Measurements from ENCODE around the gene USP14.
A peak's percentile ranks its signal among the peaks of the same experiment; 100 is the strongest.
"Not testable (repeated sequence)": the region's sequence is repeated elsewhere in the genome, so short reads cannot be mapped to it uniquely, and the experiment has no call there.

USP14 gene

GRCh38 chr18:111306-112014, 46.9 kb upstream of the USP14 start:
- Histone ChIP-seq H2AFZ (ENCODE audit: low read length) (peak overlapping the region; percentile 83), H3K9ac (ENCODE audit: low read depth, low read length, poor library complexity, severe bottlenecking) (peak overlapping the region; percentile 41), H3K4me3 (ENCODE audit: low read length, poor library complexity, severe bottlenecking) (peak overlapping the region; percentile 63)

GRCh38 chr18:112015-112733, 46.2 kb upstream of the USP14 start:
- not testable (repeated sequence) for H3K4me3 ChIP-seq (ENCODE audit: low read length, poor library complexity, severe bottlenecking); H3K9me2 ChIP-seq (replicated peaks; ENCODE audit: low read depth, low read length); H3K27me3 ChIP-seq (ENCODE audit: insufficient read depth, low read length, poor library complexity, severe bottlenecking); H3K36me3 ChIP-seq (ENCODE audit: insufficient read depth, low read length); H3K9ac ChIP-seq (ENCODE audit: low read depth, low read length, poor library complexity, severe bottlenecking); H2AFZ ChIP-seq (ENCODE audit: low read length); H3K9me3 ChIP-seq (ENCODE audit: insufficient read depth, low read depth, low read length); H3K4me2 ChIP-seq (ENCODE audit: low read depth, low read length, poor library complexity, severe bottlenecking); H4K20me1 ChIP-seq (ENCODE audit: insufficient read depth, low read length, poor library complexity, severe bottlenecking); H3K4me1 ChIP-seq (ENCODE audit: insufficient read depth, low read length, poor library complexity, severe bottlenecking); H3F3A ChIP-seq (ENCODE audit: low read depth); H3K79me2 ChIP-seq (ENCODE audit: insufficient read depth, low read length)

More at GRCh38 chr18:111306-112014, 46.9 kb upstream of the USP14 start:
- Histone ChIP-seq H3K9me2 (replicated peaks; ENCODE audit: low read depth, low read length) (no peaks in the 10 kb centered on the region), H3K36me3 (ENCODE audit: insufficient read depth, low read length) (no peaks in the 10 kb centered on the region), H3K4me2 (ENCODE audit: low read depth, low read length, poor library complexity, severe bottlenecking) (peak overlapping the region; percentile 58), H3F3A (ENCODE audit: low read depth) (no peaks in the 10 kb centered on the region), H4K20me1 (ENCODE audit: insufficient read depth, low read length, poor library complexity, severe bottlenecking) (no peaks in the 10 kb centered on the region), H3K4me1 (ENCODE audit: insufficient read depth, low read length, poor library complexity, severe bottlenecking) (peaks cover 5% of the 10 kb centered on the region), H3K9me3 (ENCODE audit: insufficient read depth, low read depth, low read length) (no peaks in the 10 kb centered on the region), H3K79me2 (ENCODE audit: insufficient read depth, low read length) (no peaks in the 10 kb centered on the region), H3K27me3 (ENCODE audit: insufficient read depth, low read length, poor library complexity, severe bottlenecking) (no peaks in the 10 kb centered on the region)
- TF ChIP-seq CTCF (conservative IDR thresholded peaks at IDR 0.05; ENCODE audit: low read length): no peak
- no peak for TF ChIP-seq EZH2phosphoT487 (IDR thresholded peaks at IDR 0.05; ENCODE audit: borderline replicate concordance)

- H2AFZ ChIP-seq (ENCODE audit: low read length); H3K4me1 ChIP-seq (ENCODE audit: insufficient read depth, low read length, poor library complexity, severe bottlenecking); H3K79me2 ChIP-seq (ENCODE audit: insufficient read depth, low read length); H3F3A ChIP-seq (ENCODE audit: low read depth); H3K4me3 ChIP-seq (ENCODE audit: low read length, poor library complexity, severe bottlenecking); H3K36me3 ChIP-seq (ENCODE audit: insufficient read depth, low read length); H3K9me2 ChIP-seq (replicated peaks; ENCODE audit: low read depth, low read length); H3K27me3 ChIP-seq (ENCODE audit: insufficient read depth, low read length, poor library complexity, severe bottlenecking); H4K20me1 ChIP-seq (ENCODE audit: insufficient read depth, low read length, poor library complexity, severe bottlenecking); H3K4me2 ChIP-seq (ENCODE audit: low read depth, low read length, poor library complexity, severe bottlenecking); H3K9me3 ChIP-seq (ENCODE audit: insufficient read depth, low read depth, low read length); H3K9ac ChIP-seq (ENCODE audit: low read depth, low read length, poor library complexity, severe bottlenecking): not testable (repeated sequence)
These were observed 37.7 kb upstream of the USP14 start for GRCh38 chr18:120539-121260.

GRCh38 chr18:135045-135444, 23.3 kb upstream of the USP14 start:
- no peaks in the 10 kb centered on the region for H3F3A ChIP-seq (ENCODE audit: low read depth)
- no peaks in the 10 kb centered on the region for H3K27me3 ChIP-seq (ENCODE audit: insufficient read depth, low read length, poor library complexity, severe bottlenecking)
- no peak overlapping the region for H3K9ac ChIP-seq (ENCODE audit: low read depth, low read length, poor library complexity, severe bottlenecking)
- no peaks in the 10 kb centered on the region for H4K20me1 ChIP-seq (ENCODE audit: insufficient read depth, low read length, poor library complexity, severe bottlenecking)
- H2AFZ ChIP-seq (ENCODE audit: low read length): no peak overlapping the region
- no peaks in the 10 kb centered on the region for H3K36me3 ChIP-seq (ENCODE audit: insufficient read depth, low read length)
- no peak for TF ChIP-seq CTCF (conservative IDR thresholded peaks at IDR 0.05; ENCODE audit: low read length)
- TF ChIP-seq EZH2phosphoT487 (IDR thresholded peaks at IDR 0.05; ENCODE audit: borderline replicate concordance): no peak
- no peak overlapping the region for H3K4me2 ChIP-seq (ENCODE audit: low read depth, low read length, poor library complexity, severe bottlenecking)
- H3K9me3 ChIP-seq (ENCODE audit: insufficient read depth, low read depth, low read length): no peaks in the 10 kb centered on the region; the same call in 1 of the 2 replicates
- peaks cover 5% of the 10 kb centered on the region for H3K4me1 ChIP-seq (ENCODE audit: insufficient read depth, low read length, poor library complexity, severe bottlenecking)
- no peaks in the 10 kb centered on the region for H3K79me2 ChIP-seq (ENCODE audit: insufficient read depth, low read length)
- H3K9me2 ChIP-seq (replicated peaks; ENCODE audit: low read depth, low read length): no peaks in the 10 kb centered on the region
- no peak overlapping the region for H3K4me3 ChIP-seq (ENCODE audit: low read length, poor library complexity, severe bottlenecking)
